Measurements from ENCODE around the gene RPTOR. TPM values are rescaled to one million over a fixed set of nuclear protein-coding genes. Genes with fewer than 3 reads are reported as not detected.

The RPTOR gene
- polyA plus RNA-seq, 1 of the 3 experiments (the other 2 are of a cell fraction) = 14.9 TPM

GRCh38 chr17:80921741-80922579, 377.3 kb downstream of the RPTOR start:
- H3K4me3 ChIP-seq (ENCODE audit: low read depth in 2 of 2, low read length in 1 of 2) = no peak overlapping the region
- ChIA-PET CTCF (interaction anchor here (0.6 to 1.4 kb wide), 3 partner anchors 10 to 1085 kb away, joined by 3 to 8 read pairs (median 3); no protein-coding TSS in a partner anchor), POLR2A (no interaction called here)
- peaks cover 17 to 78% of the 10 kb centered on the region in 2 experiments for H3K36me3 ChIP-seq (replicated peaks in 1 of 2; ENCODE audit: control insufficient read depth in 1 of 2, insufficient read depth in 2 of 2, low read length in 1 of 2)
- no peaks in the 10 kb centered on the region for H3F3A ChIP-seq (replicated peaks; ENCODE audit: insufficient read depth)
- H2AFZ ChIP-seq (ENCODE audit: low read depth) = no peak overlapping the region
- no peaks in the 10 kb centered on the region for H3K9me2 ChIP-seq
- DNase-seq = peak; percentile 32
- no peaks in the 10 kb centered on the region for H3K79me2 ChIP-seq (ENCODE audit: insufficient read depth)
- H3K4me1 ChIP-seq (ENCODE audit: control insufficient read depth in 1 of 2, insufficient read depth in 2 of 2, low read depth in 1 of 2, low read length in 1 of 2) = no peaks in the 10 kb centered on the region
- H3K4me2 ChIP-seq = no peak overlapping the region
- no peaks in the 10 kb centered on the region for H3K9me3 ChIP-seq
- WGBS (ENCODE audit: low lambda C conversion rate) = 97% methylated on average over 21 of the region's 28 CpGs
- H3K9ac ChIP-seq = no peak overlapping the region
- no peak overlapping the region for H3K27ac ChIP-seq (ENCODE audit: low read depth in 2 of 2, low read length in 1 of 2)
- TF ChIP-seq TEAD4 (IDR thresholded peaks at IDR 0.05; ENCODE audit: borderline replicate concordance, insufficient read depth) (no peak), MAX (IDR thresholded peaks at IDR 0.05; ENCODE audit: low read depth) (no peak), SIN3A (IDR thresholded peaks at IDR 0.05; ENCODE audit: borderline replicate concordance, low read depth, low read length) (no peak), RFX5 (IDR thresholded peaks at IDR 0.05; ENCODE audit: low read length) (no peak), PBX3 (IDR thresholded peaks at IDR 0.05) (no peak), EP300 (IDR thresholded peaks at IDR 0.05; ENCODE audit: borderline replicate concordance in 1 of 2, low read depth in 1 of 2, low read length in 1 of 2) (no peak), TCF12 (IDR thresholded peaks at IDR 0.05) (no peak), FOXM1 (IDR thresholded peaks at IDR 0.05; ENCODE audit: low read depth) (no peak), CHD2 (IDR thresholded peaks at IDR 0.05; ENCODE audit: low read length, partially characterized antibody) (no peak), RXRA (IDR thresholded peaks at IDR 0.05; ENCODE audit: borderline replicate concordance, low read depth) (no peak), FOXJ3 (CRISPR knock-in tag; IDR thresholded peaks at IDR 0.05) (no peak)
- TF ChIP-seq, protein P1, sequence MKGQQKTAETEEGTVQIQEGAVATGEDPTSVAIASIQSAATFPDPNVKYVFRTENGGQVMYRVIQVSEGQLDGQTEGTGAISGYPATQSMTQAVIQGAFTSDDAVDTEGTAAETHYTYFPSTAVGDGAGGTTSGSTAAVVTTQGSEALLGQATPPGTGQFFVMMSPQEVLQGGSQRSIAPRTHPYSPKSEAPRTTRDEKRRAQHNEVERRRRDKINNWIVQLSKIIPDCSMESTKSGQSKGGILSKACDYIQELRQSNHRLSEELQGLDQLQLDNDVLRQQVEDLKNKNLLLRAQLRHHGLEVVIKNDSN (IDR thresholded peaks at IDR 0.05; ENCODE audit: borderline replicate concordance, low read depth) = no peak
- TF ChIP-seq, protein P2, sequence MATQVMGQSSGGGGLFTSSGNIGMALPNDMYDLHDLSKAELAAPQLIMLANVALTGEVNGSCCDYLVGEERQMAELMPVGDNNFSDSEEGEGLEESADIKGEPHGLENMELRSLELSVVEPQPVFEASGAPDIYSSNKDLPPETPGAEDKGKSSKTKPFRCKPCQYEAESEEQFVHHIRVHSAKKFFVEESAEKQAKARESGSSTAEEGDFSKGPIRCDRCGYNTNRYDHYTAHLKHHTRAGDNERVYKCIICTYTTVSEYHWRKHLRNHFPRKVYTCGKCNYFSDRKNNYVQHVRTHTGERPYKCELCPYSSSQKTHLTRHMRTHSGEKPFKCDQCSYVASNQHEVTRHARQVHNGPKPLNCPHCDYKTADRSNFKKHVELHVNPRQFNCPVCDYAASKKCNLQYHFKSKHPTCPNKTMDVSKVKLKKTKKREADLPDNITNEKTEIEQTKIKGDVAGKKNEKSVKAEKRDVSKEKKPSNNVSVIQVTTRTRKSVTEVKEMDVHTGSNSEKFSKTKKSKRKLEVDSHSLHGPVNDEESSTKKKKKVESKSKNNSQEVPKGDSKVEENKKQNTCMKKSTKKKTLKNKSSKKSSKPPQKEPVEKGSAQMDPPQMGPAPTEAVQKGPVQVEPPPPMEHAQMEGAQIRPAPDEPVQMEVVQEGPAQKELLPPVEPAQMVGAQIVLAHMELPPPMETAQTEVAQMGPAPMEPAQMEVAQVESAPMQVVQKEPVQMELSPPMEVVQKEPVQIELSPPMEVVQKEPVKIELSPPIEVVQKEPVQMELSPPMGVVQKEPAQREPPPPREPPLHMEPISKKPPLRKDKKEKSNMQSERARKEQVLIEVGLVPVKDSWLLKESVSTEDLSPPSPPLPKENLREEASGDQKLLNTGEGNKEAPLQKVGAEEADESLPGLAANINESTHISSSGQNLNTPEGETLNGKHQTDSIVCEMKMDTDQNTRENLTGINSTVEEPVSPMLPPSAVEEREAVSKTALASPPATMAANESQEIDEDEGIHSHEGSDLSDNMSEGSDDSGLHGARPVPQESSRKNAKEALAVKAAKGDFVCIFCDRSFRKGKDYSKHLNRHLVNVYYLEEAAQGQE (IDR thresholded peaks at IDR 0.05; ENCODE audit: low read depth, low read length) = no peak
- H3K27me3 ChIP-seq (ENCODE audit: insufficient read depth) = no peaks in the 10 kb centered on the region
- H4K20me1 ChIP-seq (ENCODE audit: insufficient read depth) = no peaks in the 10 kb centered on the region
